HEK293 (cell line): ENCODE measurements around the gene SYNJ1.

Experiments
- CTCF ChIA-PET: fragments of 350-600 bp; formaldehyde crosslinking; extraction: SDS; loops from one replicate; lab custom pipeline; 2021; ENCODE audit warnings: antibody characterized with exemption; lab: Yijun Ruan, JAX
- POLR2A ChIA-PET: fragments of 300-600 bp; formaldehyde crosslinking; extraction: SDS; loops from one replicate; lab custom pipeline; 2020; ENCODE audit warnings: antibody characterized with exemption, inconsistent platforms; lab: Yijun Ruan, JAX
- H3K27ac ChIP-seq: fragments of 200-500 bp; sonication (Bioruptor generic); 2 replicates; pipeline ENCODE4 v1.5.1; 2014; ENCODE audit warnings: low read depth, low read length, control low read depth, inconsistent platforms; ENCODE audit errors: extremely low read depth
- H3K36me3 ChIP-seq, 2 experiments: fragments of 200-500 bp in 1 of 2; sonication (Bioruptor generic) in 1 of 2; 1 replicate in 1 of 2; 2 replicates in 1 of 2; pipeline ENCODE4 v1.5.1; 2014 to 2017; ENCODE audit warnings: inconsistent platforms in 2 of 2, low read length in 2 of 2; ENCODE audit not compliant: control insufficient read depth in 2 of 2, insufficient read depth in 1 of 2
- H3K4me1 ChIP-seq: fragments of 200-500 bp; sonication (Bioruptor generic); 2 replicates; pipeline ENCODE4 v1.5.1; 2014; ENCODE audit warnings: mild to moderate bottlenecking, low read length, inconsistent platforms; ENCODE audit not compliant: control insufficient read depth, insufficient read depth
- H3K4me3 ChIP-seq: 2 replicates; pipeline ENCODE4 v1.5.1; 2011; ENCODE audit warnings: low read depth, mild to moderate bottlenecking, control low read depth, low read length, moderate library complexity
- H3K9me3 ChIP-seq: fragments of 200-500 bp; sonication (Bioruptor generic); 2 replicates; pipeline ENCODE4 v1.5.1; 2014; ENCODE audit warnings: low read depth, low read length, inconsistent platforms; ENCODE audit not compliant: control insufficient read depth, insufficient read depth
- ATF2 ChIP-seq: fragments of 450-650 bp; formaldehyde crosslinking; IDR thresholded peaks from 2 replicates; pipeline ENCODE4 v1.5.1; 2016; ENCODE audit warnings: missing biosample characterization, missing genetic modification characterization, low read depth
- BCL11A ChIP-seq: fragments of 450-650 bp; formaldehyde crosslinking; IDR thresholded peaks from 2 replicates; pipeline ENCODE4 v1.5.1; 2016; ENCODE audit warnings: low read depth, missing biosample characterization, missing genetic modification characterization
- PRDM1 ChIP-seq: fragments of 450-650 bp; formaldehyde crosslinking; IDR thresholded peaks from 2 replicates; pipeline ENCODE4; 2016; ENCODE audit warnings: missing biosample characterization, missing genetic modification characterization
- SALL2 ChIP-seq: fragments of 450-650 bp; formaldehyde crosslinking; IDR thresholded peaks from 2 replicates; pipeline ENCODE4 v1.5.0; 2017; ENCODE audit warnings: missing biosample characterization, mild to moderate bottlenecking, missing genetic modification characterization, borderline replicate concordance
- SP7 ChIP-seq: fragments of 450-650 bp; formaldehyde crosslinking; IDR thresholded peaks from 2 replicates; pipeline ENCODE4 v1.5.1; 2016; ENCODE audit warnings: missing biosample characterization, missing genetic modification characterization
- WT1 ChIP-seq: fragments of 450-650 bp; formaldehyde crosslinking; IDR thresholded peaks from 2 replicates; pipeline ENCODE4 v1.5.1; 2016; ENCODE audit warnings: missing biosample characterization, missing genetic modification characterization
- ZBTB11 ChIP-seq: fragments of 450-650 bp; formaldehyde crosslinking; conservative IDR thresholded peaks from 2 replicates; pipeline ENCODE4 v1.5.1; 2016; ENCODE audit warnings: low read depth, missing biosample characterization, missing genetic modification characterization
- ZBTB7A ChIP-seq: fragments of 450-650 bp; formaldehyde crosslinking; IDR thresholded peaks from 2 replicates; pipeline ENCODE4 v1.5.1; 2016; ENCODE audit warnings: low read depth, missing biosample characterization, missing genetic modification characterization
- ZFP69B ChIP-seq: fragments of 450-650 bp; formaldehyde crosslinking; IDR thresholded peaks from 2 replicates; pipeline ENCODE4 v1.5.1; 2016; ENCODE audit warnings: missing biosample characterization, missing genetic modification characterization
- ZIC2 ChIP-seq: fragments of 450-650 bp; formaldehyde crosslinking; IDR thresholded peaks from 2 replicates; pipeline ENCODE4 v1.5.1; 2016; ENCODE audit warnings: missing biosample characterization, missing genetic modification characterization
- ZNF112 ChIP-seq: fragments of 450-650 bp; formaldehyde crosslinking; IDR thresholded peaks from 2 replicates; pipeline ENCODE4 v1.5.0; 2017; ENCODE audit warnings: missing biosample characterization, missing genetic modification characterization
- ZNF211 ChIP-seq: fragments of 450-650 bp; formaldehyde crosslinking; IDR thresholded peaks from 2 replicates; pipeline ENCODE4 v1.5.1; 2016; ENCODE audit warnings: low read depth, missing biosample characterization, missing genetic modification characterization
- ZNF23 ChIP-seq: fragments of 450-650 bp; formaldehyde crosslinking; IDR thresholded peaks from 2 replicates; pipeline ENCODE4 v1.5.1; 2016; ENCODE audit warnings: missing biosample characterization, missing genetic modification characterization, borderline replicate concordance
- ZNF248 ChIP-seq: fragments of 450-650 bp; formaldehyde crosslinking; IDR thresholded peaks from 2 replicates; pipeline ENCODE4 v1.5.1; 2017; ENCODE audit warnings: missing biosample characterization, missing genetic modification characterization
- ZNF335 ChIP-seq: fragments of 450-650 bp; formaldehyde crosslinking; conservative IDR thresholded peaks from 2 replicates; pipeline ENCODE4 v1.5.1; 2016; ENCODE audit warnings: missing biosample characterization, missing genetic modification characterization
- ZNF391 ChIP-seq: fragments of 450-650 bp; formaldehyde crosslinking; IDR thresholded peaks from 2 replicates; pipeline ENCODE4 v1.5.1; 2016; ENCODE audit warnings: low read depth, missing biosample characterization, missing genetic modification characterization, borderline replicate concordance
- ZNF394 ChIP-seq: fragments of 450-650 bp; formaldehyde crosslinking; IDR thresholded peaks from 2 replicates; pipeline ENCODE4 v1.5.1; 2016; ENCODE audit warnings: missing biosample characterization, missing genetic modification characterization, mild to moderate bottlenecking, moderate library complexity, borderline replicate concordance
- ZNF530 ChIP-seq: fragments of 450-650 bp; formaldehyde crosslinking; IDR thresholded peaks from 2 replicates; pipeline ENCODE4 v1.5.1; 2016; ENCODE audit warnings: low read depth, missing biosample characterization, missing genetic modification characterization
- ZNF560 ChIP-seq: fragments of 450-650 bp; formaldehyde crosslinking; IDR thresholded peaks from 2 replicates; pipeline ENCODE4 v1.5.1; 2017; ENCODE audit warnings: missing biosample characterization, missing genetic modification characterization, borderline replicate concordance
- ZNF561 ChIP-seq: fragments of 450-650 bp; IDR thresholded peaks from 2 replicates; pipeline ENCODE4 v1.5.1; 2018; ENCODE audit warnings: missing biosample characterization, missing genetic modification characterization, borderline replicate concordance
- ZNF629 ChIP-seq: fragments of 450-650 bp; formaldehyde crosslinking; IDR thresholded peaks from 2 replicates; pipeline ENCODE4 v1.5.1; 2017; ENCODE audit warnings: missing biosample characterization, missing genetic modification characterization
- ZNF692 ChIP-seq: fragments of 450-650 bp; formaldehyde crosslinking; IDR thresholded peaks from 2 replicates; pipeline ENCODE4 v1.5.1; 2016; ENCODE audit warnings: missing biosample characterization, missing genetic modification characterization
- ZNF768 ChIP-seq: fragments of 450-650 bp; formaldehyde crosslinking; IDR thresholded peaks from 2 replicates; pipeline ENCODE4 v1.5.1; 2018; ENCODE audit warnings: missing biosample characterization, mild to moderate bottlenecking, missing genetic modification characterization
- TF ChIP-seq, protein P1 (sequence below): fragments of 450-650 bp; formaldehyde crosslinking; IDR thresholded peaks from 2 replicates; pipeline ENCODE4 v1.5.1; 2016; ENCODE audit warnings: missing biosample characterization, missing genetic modification characterization

The SYNJ1 gene

GRCh38 chr21:32653326-32653901 lies 74.4 kb downstream of the SYNJ1 start (continued):
- TF ChIP-seq ZNF560 = no peak
- TF ChIP-seq ATF2 (tag by site-specific recombination) = no peak
- TF ChIP-seq, protein P1, sequence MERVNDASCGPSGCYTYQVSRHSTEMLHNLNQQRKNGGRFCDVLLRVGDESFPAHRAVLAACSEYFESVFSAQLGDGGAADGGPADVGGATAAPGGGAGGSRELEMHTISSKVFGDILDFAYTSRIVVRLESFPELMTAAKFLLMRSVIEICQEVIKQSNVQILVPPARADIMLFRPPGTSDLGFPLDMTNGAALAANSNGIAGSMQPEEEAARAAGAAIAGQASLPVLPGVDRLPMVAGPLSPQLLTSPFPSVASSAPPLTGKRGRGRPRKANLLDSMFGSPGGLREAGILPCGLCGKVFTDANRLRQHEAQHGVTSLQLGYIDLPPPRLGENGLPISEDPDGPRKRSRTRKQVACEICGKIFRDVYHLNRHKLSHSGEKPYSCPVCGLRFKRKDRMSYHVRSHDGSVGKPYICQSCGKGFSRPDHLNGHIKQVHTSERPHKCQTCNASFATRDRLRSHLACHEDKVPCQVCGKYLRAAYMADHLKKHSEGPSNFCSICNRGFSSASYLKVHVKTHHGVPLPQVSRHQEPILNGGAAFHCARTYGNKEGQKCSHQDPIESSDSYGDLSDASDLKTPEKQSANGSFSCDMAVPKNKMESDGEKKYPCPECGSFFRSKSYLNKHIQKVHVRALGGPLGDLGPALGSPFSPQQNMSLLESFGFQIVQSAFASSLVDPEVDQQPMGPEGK (tag by site-specific recombination) = no peak
- TF ChIP-seq WT1 (tag by site-specific recombination) = no peak
- TF ChIP-seq ZNF768 (tag by site-specific recombination) = no peak

DNA sequence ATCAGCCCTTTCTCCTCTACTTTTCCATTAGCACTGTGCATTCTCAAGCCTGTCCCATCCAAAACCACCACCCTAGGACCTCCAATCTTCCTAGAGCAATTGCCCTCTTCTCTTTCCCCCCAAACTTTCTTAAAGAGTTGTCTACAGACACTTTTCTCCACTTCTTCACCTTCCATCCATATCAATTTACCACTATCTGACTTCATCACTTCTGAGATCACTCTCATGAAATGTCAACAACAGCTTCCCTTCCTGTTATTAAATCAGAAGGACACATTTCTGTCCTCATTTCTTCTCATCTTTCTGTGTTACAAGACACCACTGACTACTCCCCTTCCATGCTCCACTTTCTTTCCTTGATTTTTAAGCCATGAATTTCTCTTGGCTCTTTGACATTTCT lies 79.6 kb downstream of the SYNJ1 start:
- Histone ChIP-seq H3K4me1 (no peaks in the 10 kb centered on the region), H3K27ac (no peak overlapping the region), H3K4me3 (no peak overlapping the region), H3K9me3 (no peaks in the 10 kb centered on the region), H3K36me3 (peaks cover 12 to 22% of the 10 kb centered on the region in 2 experiments)
- POLR2A ChIA-PET = no interaction called here
- CTCF ChIA-PET = interaction anchor here (0.7 to 1.6 kb wide), 3 partner anchors 123 to 185 kb away, joined by 3 to 7 read pairs (median 3); partner anchors contain the start of gene PAXBP1
- no peak for TF ChIP-seq ZNF112 (tag by site-specific recombination)
- no peak; the same call in 1 of the 2 replicates for TF ChIP-seq ZFP69B (tag by site-specific recombination)
- TF ChIP-seq ZNF211 (tag by site-specific recombination) = no peak
- no peak for TF ChIP-seq ZNF335 (tag by site-specific recombination)
- TF ChIP-seq ZNF394 = peak; percentile 42; the same call in 1 of the 2 replicates
- no peak for TF ChIP-seq ZBTB7A (tag by site-specific recombination)
- peak; percentile 21; the same call in 1 of the 2 replicates for TF ChIP-seq SP7 (tag by site-specific recombination)
- peak; percentile 44; the same call in 1 of the 2 replicates for TF ChIP-seq ZNF692 (tag by site-specific recombination)
- TF ChIP-seq ZNF561 (tag by site-specific recombination) = no peak
- peak; percentile 87 for TF ChIP-seq PRDM1 (tag by site-specific recombination)
- no peak for TF ChIP-seq SALL2
- TF ChIP-seq ZNF530 = no peak
- no peak for TF ChIP-seq ZIC2 (tag by site-specific recombination)
- TF ChIP-seq BCL11A (tag by site-specific recombination) = no peak
- peak; percentile 84 for TF ChIP-seq ZNF629 (tag by site-specific recombination)
- 0 out of 2 replicates have a peak, but pooled peaks have one; percentile 30 for TF ChIP-seq WT1 (tag by site-specific recombination)
- TF ChIP-seq ZNF391 (tag by site-specific recombination) = no peak
- TF ChIP-seq, protein P1 (tag by site-specific recombination) = no peak; the same call in 1 of the 2 replicates
- TF ChIP-seq ZNF248 = no peak
- no peak for TF ChIP-seq ZNF23 (tag by site-specific recombination)
- TF ChIP-seq ZBTB11 (tag by site-specific recombination) = no peak
